GM12878 (cell line): ENCODE data around the gene TIMP2. TPM values are rescaled to one million over a fixed set of nuclear protein-coding genes. Genes with fewer than 3 reads are reported as not detected.
"Not testable (repeated sequence)": the region's sequence is repeated elsewhere in the genome, so short reads cannot be mapped to it uniquely, and the experiment has no call there.

ENCODE experiments used
- ATAC-seq: fragments of 200-7000 bp; cut with Tn5 transposase; 3 replicates; pipeline ENCODE4 v1.9.1; 2020; ENCODE audit warnings: mild to moderate bottlenecking, moderate library complexity
- BruUV-seq: library from RNA; stranded (reverse); fragments of 400-500 nt; replicated peaks from 2 replicates; lab custom pipeline; 2021; lab: Mats Ljungman, UMichigan
- CTCF ChIA-PET: fragments of 300-600 bp; sonication (Branson Sonifier 250); formaldehyde crosslinking; extraction: SDS; loops from one replicate; lab custom pipeline; 2021; ENCODE audit warnings: inconsistent platforms; lab: Yijun Ruan, JAX
- POLR2A ChIA-PET: fragments of 350-600 bp; formaldehyde crosslinking; extraction: SDS; loops from one replicate; lab custom pipeline; 2021; ENCODE audit warnings: inconsistent platforms; lab: Charles Lee
- RAD21 ChIA-PET: fragments of 300-600 bp; sonication (Branson Sonifier 250); formaldehyde crosslinking; loops from one replicate; lab custom pipeline; 2023; ENCODE audit warnings: antibody characterized with exemption; ENCODE audit not compliant: unreplicated experiment; lab: Charles Lee
- SMC1A ChIA-PET: fragments of 300-600 bp; sonication (Branson Sonifier 250); formaldehyde crosslinking; loops from one replicate; lab custom pipeline; 2023; ENCODE audit not compliant: unreplicated experiment, uncharacterized antibody; lab: Charles Lee
- DNase-seq: peaks from one replicate; pipeline ENCODE4 v3.0.0-alpha.2; 2011; ENCODE audit warnings: low read depth, low spot score
- FAIRE-seq: peaks from 3 replicates; lab custom pipeline; 2011; peaks lifted over from hg19 to GRCh38; lab: Jason Lieb, UNC
- H2AFZ ChIP-seq: 2 replicates; pipeline ENCODE4 v1.6.0; 2011; ENCODE audit warnings: low read depth, low read length, control low read depth; ENCODE audit not compliant: control insufficient read depth
- H3K27ac ChIP-seq: 2 replicates; pipeline ENCODE4 v1.5.1; 2011; ENCODE audit warnings: control low read depth; ENCODE audit not compliant: control insufficient read depth, insufficient read depth
- H3K27me3 ChIP-seq, 2 experiments: replicated peaks in 1 of 2; 2 replicates each; pipeline versions ENCODE4 v1.6.0 to v1.6.1; 2011; ENCODE audit warnings: low read length in 1 of 2; ENCODE audit not compliant: control insufficient read depth in 2 of 2, insufficient read depth in 2 of 2
- H3K36me3 ChIP-seq, 2 experiments: 2 replicates each; pipeline ENCODE4 v1.5.1; 2011; ENCODE audit warnings: low read length in 1 of 2; ENCODE audit not compliant: control insufficient read depth in 2 of 2, insufficient read depth in 2 of 2
- H3K4me1 ChIP-seq: 2 replicates; pipeline ENCODE4 v1.6.1; 2011; ENCODE audit warnings: mild to moderate bottlenecking, low read length, moderate library complexity, mixed read lengths; ENCODE audit not compliant: control insufficient read depth, insufficient read depth
- H3K4me2 ChIP-seq: 2 replicates; pipeline ENCODE4 v1.6.0; 2011; ENCODE audit warnings: control low read depth; ENCODE audit not compliant: control insufficient read depth, insufficient read depth
- H3K4me3 ChIP-seq: fragments of 200-600 bp; sonication (generic); 2 replicates; pipeline ENCODE4 v1.5.1; 2016
- H3K79me2 ChIP-seq: 2 replicates; pipeline ENCODE4 v1.6.0; 2011; ENCODE audit warnings: low read length; ENCODE audit not compliant: control insufficient read depth, insufficient read depth
- H3K9ac ChIP-seq: 2 replicates; pipeline ENCODE4 v1.8.0; 2011; ENCODE audit warnings: low read length, control low read depth, mixed read lengths; ENCODE audit not compliant: control insufficient read depth, insufficient read depth
- H3K9me3 ChIP-seq: replicated peaks from 3 replicates; pipeline ENCODE4 v1.5.1; 2011; ENCODE audit warnings: mild to moderate bottlenecking, low read length; ENCODE audit not compliant: control insufficient read depth, insufficient read depth
- H4K20me1 ChIP-seq: 2 replicates; pipeline ENCODE4 v1.6.0; 2011; ENCODE audit not compliant: control insufficient read depth, insufficient read depth
- CUX1 ChIP-seq: IDR thresholded peaks from 2 replicates; pipeline ENCODE4 v1.6.1; 2012; ENCODE audit warnings: improper control_type of control experiment, low read depth, low read length; ENCODE audit not compliant: insufficient replicate concordance
- JUND ChIP-seq: IDR thresholded peaks from 2 replicates; pipeline ENCODE4 v1.6.1; 2012; ENCODE audit warnings: low read depth, mild to moderate bottlenecking, low read length, improper control_type of control experiment, moderate library complexity
- POU2F2 ChIP-seq: IDR thresholded peaks from 3 replicates; pipeline ENCODE4 v1.6.1; 2011; ENCODE audit warnings: low read depth, mild to moderate bottlenecking, low read length, borderline replicate concordance
- SP1 ChIP-seq: IDR thresholded peaks from one replicate; pipeline ENCODE4 v1.6.1; 2011; ENCODE audit warnings: low read depth, low read length
- SPI1 ChIP-seq: IDR thresholded peaks from 2 replicates; pipeline ENCODE4 v1.6.1; 2011; ENCODE audit warnings: low read depth, mild to moderate bottlenecking, low read length, moderate library complexity, borderline replicate concordance; ENCODE audit not compliant: insufficient read depth
- SREBF1 ChIP-seq: IDR thresholded peaks from 2 replicates; pipeline ENCODE4 v1.6.1; 2012; ENCODE audit warnings: mild to moderate bottlenecking, low read length
- YBX1 ChIP-seq: fragments of 450-650 bp; IDR thresholded peaks from 2 replicates; pipeline ENCODE4 v1.6.1; 2016; ENCODE audit warnings: antibody characterized with exemption
- ZBTB4 ChIP-seq: fragments of 450-650 bp; formaldehyde crosslinking; IDR thresholded peaks from 2 replicates; pipeline ENCODE4 v1.4.0; 2022; ENCODE audit warnings: mild to moderate bottlenecking, moderate library complexity
- ZNF217 ChIP-seq: fragments of 450-650 bp; IDR thresholded peaks from 2 replicates; pipeline ENCODE4 v1.6.1; 2017; ENCODE audit warnings: antibody characterized with exemption, mild to moderate bottlenecking
- WGBS: methylation state at CpG from one replicate; pipeline ENCODE4 v1.1.6; 2016; ENCODE audit warnings: low lambda C conversion rate; ENCODE audit not compliant: insufficient replicate concordance, insufficient coverage; ENCODE audit errors: missing lambda C conversion rate; 5-methylcytosine and 5-hydroxymethylcytosine counted together
- in situ Hi-C: fragments of 300-500 bp; cut with MboI; formaldehyde crosslinking; loops from 9 replicates; pipeline ENCODE4 v1.14.3; 2018; ENCODE audit warnings: mixed read lengths
- intact Hi-C: fragments of 100-400 bp; cut with micrococcal nuclease; formaldehyde crosslinking; loops from one replicate; pipeline ENCODE4 v1.14.2; 2022; ENCODE audit not compliant: unreplicated experiment
- polyA plus RNA-seq, 11 experiments: library from polyadenylated mRNA; depleted of rRNA in 4 of 11; unstranded in 6 of 11; stranded (reverse) in 5 of 11; fragments of >200 nt; fragmentation: Nextera tagmentation in 4 of 11; fragmentation: Illumina TruSeq in 1 of 11; extraction: Ambion mirVana in 4 of 11; extraction: Trizol in 1 of 11; gene quantifications; 1 replicate in 1 of 11; 2 replicates in 10 of 11; pipeline versions ENCODE4 v1.2.1 to v1.2.3, GENCODE V29; 2011 to 2016; ENCODE audit warnings: inconsistent platforms in 2 of 11, missing spikeins in 2 of 11, low read depth in 1 of 11
- total RNA-seq, 4 experiments: library from RNA; depleted of rRNA in 3 of 4; stranded (reverse); fragments of >200 nt in 3 of 4; fragmentation: Illumina TruSeq in 1 of 4; extraction: Trizol in 1 of 4; gene quantifications; 2 replicates each; pipeline versions ENCODE4 v1.2.1 to v1.2.3, GENCODE V29; 2013 to 2021

TIMP2 gene
- total and polyA plus RNA-seq, 10 of the 15 experiments (the other 5 are each of a cell fraction or from before 2014, with no cell fraction given) = 0.03 to 0.41 (median 0.04) TPM; not detected in 7

- H3K27ac ChIP-seq, H3K4me3 ChIP-seq, RAD21 ChIA-PET, H3K4me2 ChIP-seq, H3K79me2 ChIP-seq, H3K9me3 ChIP-seq, SMC1A ChIA-PET, ATAC-seq, H3K9ac ChIP-seq, H4K20me1 ChIP-seq, in situ Hi-C loops, H2AFZ ChIP-seq, H3K27me3 ChIP-seq, FAIRE-seq, DNase-seq, BruUV-seq, intact Hi-C loops, H3K4me1 ChIP-seq, H3K36me3 ChIP-seq: not testable (repeated sequence)
- CTCF ChIA-PET = interaction anchor here (0.9 kb wide), 1 partner anchor 25 kb away, joined by 3 read pairs; no protein-coding TSS in a partner anchor
- 43% methylated on average over 11 of the region's 12 CpGs for WGBS
- POLR2A ChIA-PET = interaction anchor here (0.7 kb wide), 1 partner anchor 740 kb away, joined by 3 read pairs; no protein-coding TSS in a partner anchor
These were observed 20.3 kb upstream of the TIMP2 start for GRCh38 chr17:78945455-78945854.

GRCh38 chr17:78944956-78945355 lies 19.8 kb upstream of the TIMP2 start:
- RAD21 ChIA-PET = no interaction called here
- Histone ChIP-seq H3K9ac (no peak overlapping the region), H3K27me3 (peaks cover 0 to 7% of the 10 kb centered on the region in 2 experiments; a peak in 2 of 4 replicates), H2AFZ (no peak overlapping the region), H3K9me3 (peaks cover 1% of the 10 kb centered on the region; the same call in 1 of the 3 replicates), H3K4me1 (no peaks in the 10 kb centered on the region), H4K20me1 (no peaks in the 10 kb centered on the region), H3K4me3 (no peak overlapping the region), H3K27ac (no peak overlapping the region), H3K4me2 (no peak overlapping the region), H3K79me2 (no peaks in the 10 kb centered on the region), H3K36me3 (no peaks in the 10 kb centered on the region)
- in situ Hi-C loops = no loop called here
- DNase-seq (no peak), FAIRE-seq (no peak), ATAC-seq (no peak)
- SMC1A ChIA-PET = no interaction called here
- BruUV-seq = no TSS peak
- 4% methylated on average over 10 of the region's 10 CpGs for WGBS
- CTCF ChIA-PET = interaction anchor here (0.9 kb wide), 1 partner anchor 26 kb away, joined by 3 read pairs; no protein-coding TSS in a partner anchor
- intact Hi-C loops = no loop called here
- POLR2A ChIA-PET = interaction anchor here (0.7 kb wide), 1 partner anchor 741 kb away, joined by 3 read pairs; no protein-coding TSS in a partner anchor
- TF ChIP-seq SPI1 (no peak), JUND (no peak), SP1 (no peak), CUX1 (no peak), ZBTB4 (CRISPR knock-in tag) (no peak), SREBF1 (no peak), POU2F2 (no peak), YBX1 (no peak), ZNF217 (no peak)
